Measurements from ENCODE around the gene GMPPA.
A peak's percentile ranks its signal among the peaks of the same experiment; 100 is the strongest.

Gene GMPPA

GRCh38 chr2:219506802-219507526 is 8.3 kb downstream of the GMPPA start:
- no peak for ATAC-seq

- no peak for ATAC-seq
Observed at GRCh38 chr2:219507581-219508443, 9.1 kb downstream of the GMPPA start.

GRCh38 chr2:219508444-219508734 is 9.7 kb downstream of the GMPPA start:
- no peak for ATAC-seq

- peak in 1 of 2 donors; percentile 18 for ATAC-seq
Observed at GRCh38 chr2:219508971-219509779, 10.5 kb downstream of the GMPPA start.

- peak; percentile 72 to 74 for ATAC-seq
Observed at GRCh38 chr2:219509780-219510511, 11.3 kb downstream of the GMPPA start.

GRCh38 chr2:219510512-219511135 is 11.9 kb downstream of the GMPPA start:
- ATAC-seq: no peak

- ATAC-seq: no peak
Observed at GRCh38 chr2:219511547-219512325, 13.0 kb downstream of the GMPPA start.

- no peak for ATAC-seq
Observed at GRCh38 chr2:219512524-219513216, 14.0 kb downstream of the GMPPA start.

- no peak for ATAC-seq
Observed at GRCh38 chr2:219513787-219514186, 15.1 kb downstream of the GMPPA start.

- no peak for ATAC-seq
Observed at GRCh38 chr2:219514196-219514761, 15.6 kb downstream of the GMPPA start, which contains the start of gene ASIC4. ASIC4 (plus strand) TSS chr2:219514482; CDS start chr2:219514725, 243 bp downstream.

- no peak for ATAC-seq
Observed at GRCh38 chr2:219514836-219515235, 16.1 kb downstream of the GMPPA start.

- ATAC-seq: no peak
Observed at GRCh38 chr2:219515874-219516629, 17.4 kb downstream of the GMPPA start.

- no peak for ATAC-seq
Observed at GRCh38 chr2:219516888-219517287, 18.2 kb downstream of the GMPPA start.

GRCh38 chr2:219517954-219518778 is 19.5 kb downstream of the GMPPA start:
- no peak for ATAC-seq

- ATAC-seq: no peak
Observed at GRCh38 chr2:219519526-219519916, 20.8 kb downstream of the GMPPA start.

- no peak for ATAC-seq
Observed at GRCh38 chr2:219520079-219520478, 21.4 kb downstream of the GMPPA start.

- ATAC-seq: no peak
Observed at GRCh38 chr2:219521066-219521880, 22.6 kb downstream of the GMPPA start.
